HG02938 (cell line): Measurements from ENCODE around the gene GARS1.
"Not testable (repeated sequence)": the region's sequence is repeated elsewhere in the genome, so short reads cannot be mapped to it uniquely, and the experiment has no call there.

Experiments used
- ATAC-seq: cut with Tn5 transposase; IDR thresholded peaks from one replicate; pipeline ENCODE4 v1.9.1; 2021; ENCODE audit warnings: mild to moderate bottlenecking, moderate library complexity; ENCODE audit not compliant: unreplicated experiment

Gene GARS1

GRCh38 chr7:30618080-30618676 is 23.5 kb downstream of the GARS1 start:
- no peak for ATAC-seq

- no peak for ATAC-seq
Observed at GRCh38 chr7:30618961-30619360, 24.3 kb downstream of the GARS1 start.

- ATAC-seq: no peak
Observed at GRCh38 chr7:30625283-30625682, 30.6 kb downstream of the GARS1 start.

GRCh38 chr7:30627026-30627425 is 32.3 kb downstream of the GARS1 start:
- no peak for ATAC-seq

- peak; percentile 60 for ATAC-seq
Observed at GRCh38 chr7:30630986-30631385, 36.3 kb downstream of the GARS1 start.

GRCh38 chr7:30633223-30633622 is 38.5 kb downstream of the GARS1 start:
- no peak for ATAC-seq

GRCh38 chr7:30634193-30634626 is 39.5 kb downstream of the GARS1 start:
- ATAC-seq: no peak

- no peak for ATAC-seq
Observed at GRCh38 chr7:30634634-30635201, 40.0 kb downstream of the GARS1 start.

- no peak for ATAC-seq
Observed at GRCh38 chr7:30635798-30636197, 41.1 kb downstream of the GARS1 start.

GRCh38 chr7:30642322-30642721 is 47.6 kb downstream of the GARS1 start:
- not testable (repeated sequence) for ATAC-seq

GRCh38 chr7:30642789-30643188 is 48.1 kb downstream of the GARS1 start:
- no peak for ATAC-seq

- ATAC-seq: no peak
Observed at GRCh38 chr7:30644286-30644955, 49.7 kb downstream of the GARS1 start.

GRCh38 chr7:30645661-30646060 is 51.0 kb downstream of the GARS1 start:
- no peak for ATAC-seq

GRCh38 chr7:30646154-30646553 is 51.5 kb downstream of the GARS1 start:
- no peak for ATAC-seq

- ATAC-seq: no peak
Observed at GRCh38 chr7:30647589-30648364, 53.1 kb downstream of the GARS1 start.

- ATAC-seq: no peak
Observed at GRCh38 chr7:30648744-30649540, 54.3 kb downstream of the GARS1 start.

GRCh38 chr7:30649717-30650420 is 55.2 kb downstream of the GARS1 start:
- no peak for ATAC-seq

- no peak for ATAC-seq
Observed at GRCh38 chr7:30650421-30650808, 55.7 kb downstream of the GARS1 start.

- ATAC-seq: no peak
Observed at GRCh38 chr7:30652132-30652531, 57.5 kb downstream of the GARS1 start.
